GM13976 (cell line): ENCODE measurements around the gene UCN2.
A peak's percentile ranks its signal among the peaks of the same experiment; 100 is the strongest.

Source experiments
- DNase-seq: peaks from one replicate; pipeline ENCODE4 v3.0.0; 2012; ENCODE audit warnings: low spot score
- in situ Hi-C: fragments of 300-500 bp; cut with MboI; formaldehyde crosslinking; loops from one replicate; pipeline ENCODE4 v1.12.0; 2022; ENCODE audit warnings: low sequenced_read_pairs, mixed read lengths, inconsistent platforms; ENCODE audit not compliant: unreplicated experiment
- TF ChIP-seq, protein P1 (sequence below): IDR thresholded peaks from 2 replicates; pipeline ENCODE4 v1.5.1; 2012; ENCODE audit warnings: borderline replicate concordance, mild to moderate bottlenecking; ENCODE audit not compliant: insufficient read depth; ENCODE audit errors: extremely low read depth, missing control alignments, control extremely low read depth

Gene UCN2

DNA sequence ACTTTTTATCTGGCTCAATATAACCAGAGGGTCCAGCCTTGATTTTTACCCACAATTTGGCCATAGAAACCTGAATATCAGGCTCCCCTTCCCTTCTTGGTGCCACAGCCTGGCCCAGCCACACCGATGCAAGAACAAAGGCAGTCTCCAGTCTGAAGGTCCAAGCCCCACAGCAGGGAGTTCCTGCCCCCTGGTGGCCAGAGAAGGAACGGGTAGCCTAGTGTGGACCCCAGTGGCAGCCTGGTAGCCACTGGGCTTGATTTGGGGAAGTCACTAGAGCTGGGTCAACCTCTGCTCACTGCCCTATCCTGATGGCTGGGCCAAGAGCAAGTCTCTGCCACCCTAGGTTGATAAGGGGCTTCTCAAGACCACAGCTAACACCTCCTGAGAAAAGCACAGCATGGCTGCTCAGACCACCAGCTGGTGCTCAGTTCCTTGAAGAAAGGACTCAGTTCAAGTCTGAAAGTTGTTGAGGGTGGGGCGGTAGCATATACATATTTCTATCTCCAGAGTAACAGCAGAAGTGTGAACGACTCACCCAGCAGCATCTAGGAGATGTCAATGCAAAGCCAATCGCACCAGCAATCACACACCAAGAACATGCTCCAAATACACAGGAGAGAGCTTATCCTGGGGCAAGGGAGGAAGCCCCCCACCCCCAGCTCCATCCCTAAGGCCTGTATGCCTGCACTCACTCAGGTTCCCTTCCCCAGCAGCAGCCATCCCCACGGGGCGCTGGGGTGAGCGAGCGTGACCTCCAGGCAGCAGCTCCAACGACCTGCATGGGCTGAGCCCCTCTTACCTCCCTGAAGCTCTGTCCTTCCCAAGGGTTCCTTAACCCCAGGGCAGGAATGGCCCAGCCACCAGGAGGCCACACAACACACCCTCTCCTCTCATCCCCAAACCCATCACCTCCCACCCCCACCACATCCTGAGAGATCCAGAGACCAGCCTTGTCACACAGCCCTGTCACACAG is 14.6 kb downstream of the UCN2 start:
- DNase-seq = peak; percentile 83
- in situ Hi-C loops = no loop called here
- TF ChIP-seq, protein P1, sequence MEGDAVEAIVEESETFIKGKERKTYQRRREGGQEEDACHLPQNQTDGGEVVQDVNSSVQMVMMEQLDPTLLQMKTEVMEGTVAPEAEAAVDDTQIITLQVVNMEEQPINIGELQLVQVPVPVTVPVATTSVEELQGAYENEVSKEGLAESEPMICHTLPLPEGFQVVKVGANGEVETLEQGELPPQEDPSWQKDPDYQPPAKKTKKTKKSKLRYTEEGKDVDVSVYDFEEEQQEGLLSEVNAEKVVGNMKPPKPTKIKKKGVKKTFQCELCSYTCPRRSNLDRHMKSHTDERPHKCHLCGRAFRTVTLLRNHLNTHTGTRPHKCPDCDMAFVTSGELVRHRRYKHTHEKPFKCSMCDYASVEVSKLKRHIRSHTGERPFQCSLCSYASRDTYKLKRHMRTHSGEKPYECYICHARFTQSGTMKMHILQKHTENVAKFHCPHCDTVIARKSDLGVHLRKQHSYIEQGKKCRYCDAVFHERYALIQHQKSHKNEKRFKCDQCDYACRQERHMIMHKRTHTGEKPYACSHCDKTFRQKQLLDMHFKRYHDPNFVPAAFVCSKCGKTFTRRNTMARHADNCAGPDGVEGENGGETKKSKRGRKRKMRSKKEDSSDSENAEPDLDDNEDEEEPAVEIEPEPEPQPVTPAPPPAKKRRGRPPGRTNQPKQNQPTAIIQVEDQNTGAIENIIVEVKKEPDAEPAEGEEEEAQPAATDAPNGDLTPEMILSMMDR = peak; percentile 93

DNA sequence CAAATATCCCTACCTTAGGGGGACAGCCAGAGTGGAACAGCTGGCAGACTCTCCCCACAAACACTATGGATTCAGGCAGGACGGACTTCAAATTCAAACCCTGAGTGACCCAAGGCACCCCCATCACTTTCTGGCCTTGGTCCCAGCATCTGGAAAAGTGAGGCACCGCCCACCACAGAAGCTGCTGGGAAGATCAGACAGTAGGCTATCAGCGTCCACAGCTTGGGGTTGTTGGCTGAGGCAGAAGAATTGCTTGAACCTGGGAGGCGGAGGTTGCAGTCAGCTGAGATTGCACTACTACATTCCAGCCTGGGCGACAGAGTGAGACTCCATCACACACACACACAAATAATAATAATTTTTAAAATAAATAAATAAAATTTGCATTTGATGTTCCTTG is 15.5 kb downstream of the UCN2 start:
- no peak for DNase-seq
- in situ Hi-C loops = no loop called here
- TF ChIP-seq, protein P1 = no peak

DNA sequence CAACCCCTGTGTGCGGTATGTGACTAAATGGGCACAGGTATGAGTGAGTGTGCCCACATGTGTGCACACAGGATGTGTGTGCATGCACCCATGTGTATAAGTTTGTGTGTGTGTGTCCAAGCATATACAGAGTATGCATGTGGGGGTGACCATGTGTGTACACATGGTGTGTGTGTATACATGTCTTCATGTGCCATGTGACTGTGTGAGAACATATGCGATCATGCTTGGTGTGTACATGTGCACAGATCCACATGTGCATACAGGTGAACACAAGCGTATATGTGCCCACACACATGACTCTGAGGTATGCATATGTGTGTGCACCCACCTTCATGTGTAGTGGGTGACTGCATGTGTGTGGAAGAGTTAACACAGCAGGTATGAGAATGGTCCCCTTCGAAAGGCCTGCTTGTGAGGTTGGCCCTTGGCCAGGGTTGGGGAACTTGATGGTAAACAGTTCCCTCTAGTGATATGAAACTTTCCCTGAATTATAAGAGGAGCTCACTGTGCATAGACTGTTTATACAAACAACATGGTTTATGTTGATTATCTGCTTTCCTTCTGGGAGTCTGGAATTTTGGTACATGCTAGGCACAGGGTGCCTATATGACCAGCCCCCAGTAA is 17.3 kb downstream of the UCN2 start:
- in situ Hi-C loops = no loop called here
- TF ChIP-seq, protein P1 = no peak

GRCh38 chr3:48544141-48544540 is 19.4 kb downstream of the UCN2 start:
- TF ChIP-seq, protein P1 = no peak
- no peak for DNase-seq
- in situ Hi-C loops = no loop called here

More for the DNA sequence above, 17.3 kb downstream of the UCN2 start:
- no peak for DNase-seq

DNA sequence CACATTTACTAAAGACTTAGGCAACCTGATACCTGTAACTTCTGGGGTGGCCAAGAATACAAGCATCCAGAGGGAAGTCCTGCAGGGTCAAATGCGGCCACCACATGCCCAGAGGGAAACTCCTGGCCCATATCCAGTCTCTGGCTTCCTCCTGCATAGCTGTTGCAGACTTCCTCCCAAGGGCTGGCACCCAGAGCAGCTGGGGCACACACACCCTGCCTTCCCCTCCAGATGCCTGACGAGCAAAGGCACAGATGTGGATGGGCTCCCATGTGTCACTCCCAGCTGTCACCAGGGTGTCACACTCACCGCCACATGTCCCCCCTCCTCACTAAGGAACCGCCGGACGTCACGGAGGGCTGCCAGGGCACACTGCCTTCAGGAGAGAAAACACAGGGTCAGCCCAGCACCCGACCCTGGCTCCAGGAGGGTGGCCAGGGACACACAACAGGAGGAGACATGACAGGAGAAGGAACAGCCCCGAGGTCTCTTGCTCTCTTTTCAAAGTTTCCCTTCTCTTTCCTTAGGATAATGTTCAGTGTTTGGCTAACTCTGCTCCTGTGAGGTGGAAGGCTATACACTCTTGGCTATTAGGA is 20.2 kb downstream of the UCN2 start:
- no peak for DNase-seq
- in situ Hi-C loops = no loop called here
- TF ChIP-seq, protein P1 = no peak

GRCh38 chr3:48538451-48538850 is 25.1 kb downstream of the UCN2 start:
- in situ Hi-C loops = no loop called here
- no peak for DNase-seq

More at GRCh38 chr3:48538451-48538850, 25.1 kb downstream of the UCN2 start:
- TF ChIP-seq, protein P1 = no peak
